Hepatic stellate cell (primary cell): ENCODE results near the gene SEPHS2.
"Not testable (repeated sequence)": the region's sequence is repeated elsewhere in the genome, so short reads cannot be mapped to it uniquely, and the experiment has no call there.

Experiments
- DNase-seq: peaks from one replicate; pipeline ENCODE4 v3.0.0; 2011; ENCODE audit warnings: low spot score

The SEPHS2 gene

GRCh38 chr16:30398661-30399434 is 46.8 kb downstream of the SEPHS2 start:
- DNase-seq = no peak

GRCh38 chr16:30397776-30398660 is 47.7 kb downstream of the SEPHS2 start:
- DNase-seq = no peak

GRCh38 chr16:30397056-30397455 is 48.6 kb downstream of the SEPHS2 start:
- DNase-seq = no peak

GRCh38 chr16:30396627-30397026 is 49.0 kb downstream of the SEPHS2 start:
- not testable (repeated sequence) for DNase-seq

GRCh38 chr16:30395992-30396585 is 49.6 kb downstream of the SEPHS2 start:
- no peak for DNase-seq

- DNase-seq = peak; percentile 87
These were observed 50.3 kb downstream of the SEPHS2 start, which contains the start of gene ZNF48 for GRCh38 chr16:30395155-30395991. Gene ZNF48, plus strand, starts transcription at chr16:30395420. Its CDS starts 375 bp downstream, at chr16:30395795.

GRCh38 chr16:30394592-30395154 is 51.0 kb downstream of the SEPHS2 start:
- peak; percentile 45 for DNase-seq
